ENCODE data around the gene USP10. TPM values are rescaled to one million over a fixed set of nuclear protein-coding genes. Genes with fewer than 3 reads are reported as not detected.

Gene USP10
- total RNA-seq, 1 donor from 2014 or later: 128 TPM

- no peak overlapping the region for H3K4me3 Mint-ChIP-seq
- no peaks in the 10 kb centered on the region for H3K9me3 Mint-ChIP-seq
- TF ChIP-seq CTCF (IDR thresholded peaks at IDR 0.05; ENCODE audit: unreplicated experiment): no peak
- H3K27ac Mint-ChIP-seq: no peak overlapping the region
- H3K4me1 Mint-ChIP-seq: no peaks in the 10 kb centered on the region
- peaks cover 20% of the 10 kb centered on the region for H3K36me3 Mint-ChIP-seq
- DNase-seq (ENCODE audit: low spot score in 2 of 2, unreplicated experiment in 2 of 2): no peak
- H3K27me3 Mint-ChIP-seq (ENCODE audit: low read depth): no peaks in the 10 kb centered on the region
These were observed 34.0 kb upstream of the USP10 start for GRCh38 chr16:84665843-84666242.

GRCh38 chr16:84667600-84668309, 32.0 kb upstream of the USP10 start:
- no peaks in the 10 kb centered on the region for H3K27me3 Mint-ChIP-seq (ENCODE audit: low read depth)
- H3K36me3 Mint-ChIP-seq: peaks cover 10% of the 10 kb centered on the region
- H3K4me3 Mint-ChIP-seq: no peak overlapping the region
- DNase-seq (ENCODE audit: low spot score in 2 of 2, unreplicated experiment in 2 of 2): no peak
- H3K4me1 Mint-ChIP-seq: no peaks in the 10 kb centered on the region
- peak overlapping the region; percentile 6 for H3K27ac Mint-ChIP-seq
- TF ChIP-seq CTCF (IDR thresholded peaks at IDR 0.05; ENCODE audit: unreplicated experiment): no peak
- no peaks in the 10 kb centered on the region for H3K9me3 Mint-ChIP-seq

- no peaks in the 10 kb centered on the region for H3K27me3 Mint-ChIP-seq (ENCODE audit: low read depth)
- H3K9me3 Mint-ChIP-seq: no peaks in the 10 kb centered on the region
- H3K36me3 Mint-ChIP-seq: peaks cover 3% of the 10 kb centered on the region
- H3K4me1 Mint-ChIP-seq: no peaks in the 10 kb centered on the region
- H3K4me3 Mint-ChIP-seq: no peak overlapping the region
- TF ChIP-seq CTCF (IDR thresholded peaks at IDR 0.05; ENCODE audit: unreplicated experiment): no peak
- no peak for DNase-seq (ENCODE audit: low spot score in 2 of 2, unreplicated experiment in 2 of 2)
- no peak overlapping the region for H3K27ac Mint-ChIP-seq
These were observed 29.7 kb upstream of the USP10 start for GRCh38 chr16:84670063-84670462.

GRCh38 chr16:84672276-84673202, 27.3 kb upstream of the USP10 start:
- peak; percentile 60 to 81 for DNase-seq (ENCODE audit: low spot score in 2 of 2, unreplicated experiment in 2 of 2)
- H3K27ac Mint-ChIP-seq: no peak overlapping the region
- peaks cover 2% of the 10 kb centered on the region for H3K27me3 Mint-ChIP-seq (ENCODE audit: low read depth)
- H3K4me3 Mint-ChIP-seq: no peak overlapping the region
- no peaks in the 10 kb centered on the region for H3K4me1 Mint-ChIP-seq
- no peaks in the 10 kb centered on the region for H3K36me3 Mint-ChIP-seq
- H3K9me3 Mint-ChIP-seq: no peaks in the 10 kb centered on the region
- TF ChIP-seq CTCF (IDR thresholded peaks at IDR 0.05; ENCODE audit: unreplicated experiment): peak; percentile 76

- TF ChIP-seq CTCF (IDR thresholded peaks at IDR 0.05; ENCODE audit: unreplicated experiment): no peak
- no peak overlapping the region for H3K4me3 Mint-ChIP-seq
- no peaks in the 10 kb centered on the region for H3K36me3 Mint-ChIP-seq
- DNase-seq (ENCODE audit: low spot score in 2 of 2, unreplicated experiment in 2 of 2): no peak
- no peak overlapping the region for H3K27ac Mint-ChIP-seq
- H3K9me3 Mint-ChIP-seq: no peaks in the 10 kb centered on the region
- H3K27me3 Mint-ChIP-seq (ENCODE audit: low read depth): peaks cover 4% of the 10 kb centered on the region
- H3K4me1 Mint-ChIP-seq: no peaks in the 10 kb centered on the region
These were observed 26.6 kb upstream of the USP10 start for GRCh38 chr16:84673203-84673535.

Measured in mesothelial cell of epicardium (in vitro differentiated cells).